ENCODE results near the gene RBL2. TPM values are rescaled to one million over a fixed set of nuclear protein-coding genes. Genes with fewer than 3 reads are reported as not detected.
A peak's percentile ranks its signal among the peaks of the same experiment; 100 is the strongest.

RBL2 gene
- total and polyA plus RNA-seq, 2 of the 13 experiments (the other 11 are each of a cell fraction or from before 2014, with no cell fraction given), result 41.2 to 60.9 TPM

DNA sequence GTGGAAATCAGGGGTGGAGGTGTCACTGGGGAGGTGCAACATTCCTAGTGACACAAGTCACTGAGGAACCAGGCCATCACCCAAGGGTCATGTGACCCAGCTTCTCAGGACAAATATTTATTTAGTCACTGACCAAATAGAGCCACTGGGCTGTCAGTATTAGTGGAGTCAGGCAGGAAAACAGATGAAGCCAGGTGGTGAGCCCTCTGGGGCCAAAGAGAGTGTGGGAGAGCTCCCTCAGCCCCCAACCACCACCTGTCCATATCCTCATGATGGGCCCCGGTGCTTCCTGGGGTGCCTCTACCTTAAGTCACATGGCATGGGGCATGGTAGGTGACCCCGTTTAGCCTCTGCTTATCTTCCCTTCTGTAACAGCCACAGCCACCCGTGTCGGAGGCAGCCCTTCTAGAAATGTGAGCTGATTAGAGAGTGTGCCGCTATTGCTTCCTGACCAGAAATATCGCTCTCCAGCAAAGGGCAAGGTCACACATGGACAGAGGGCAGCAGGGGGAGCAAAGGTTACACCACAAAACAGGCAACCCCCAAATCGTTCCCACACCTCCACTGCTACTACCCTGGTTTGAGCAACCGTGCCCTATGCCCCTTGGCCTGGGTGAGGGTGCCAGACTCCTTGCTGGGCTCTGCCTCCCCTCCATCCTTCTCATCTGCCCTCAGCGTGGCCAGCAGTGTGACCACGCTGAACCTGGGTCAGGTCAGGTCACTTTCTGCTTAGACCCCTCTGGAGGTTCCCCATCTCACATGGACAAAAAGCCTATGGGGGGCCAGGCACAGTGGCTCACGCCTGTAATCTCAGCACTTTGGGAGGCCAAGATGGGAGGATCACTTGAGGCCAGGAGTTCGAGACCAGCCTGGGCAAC is 77.4 kb downstream of the RBL2 start (continued):
- TF ChIP-seq, protein P1, sequence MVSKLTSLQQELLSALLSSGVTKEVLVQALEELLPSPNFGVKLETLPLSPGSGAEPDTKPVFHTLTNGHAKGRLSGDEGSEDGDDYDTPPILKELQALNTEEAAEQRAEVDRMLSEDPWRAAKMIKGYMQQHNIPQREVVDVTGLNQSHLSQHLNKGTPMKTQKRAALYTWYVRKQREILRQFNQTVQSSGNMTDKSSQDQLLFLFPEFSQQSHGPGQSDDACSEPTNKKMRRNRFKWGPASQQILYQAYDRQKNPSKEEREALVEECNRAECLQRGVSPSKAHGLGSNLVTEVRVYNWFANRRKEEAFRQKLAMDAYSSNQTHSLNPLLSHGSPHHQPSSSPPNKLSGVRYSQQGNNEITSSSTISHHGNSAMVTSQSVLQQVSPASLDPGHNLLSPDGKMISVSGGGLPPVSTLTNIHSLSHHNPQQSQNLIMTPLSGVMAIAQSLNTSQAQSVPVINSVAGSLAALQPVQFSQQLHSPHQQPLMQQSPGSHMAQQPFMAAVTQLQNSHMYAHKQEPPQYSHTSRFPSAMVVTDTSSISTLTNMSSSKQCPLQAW (CRISPR knock-in tag; IDR thresholded peaks at IDR 0.05), result peak; percentile 84; the same call in 1 of the 2 replicates
- TF ChIP-seq, protein P2, sequence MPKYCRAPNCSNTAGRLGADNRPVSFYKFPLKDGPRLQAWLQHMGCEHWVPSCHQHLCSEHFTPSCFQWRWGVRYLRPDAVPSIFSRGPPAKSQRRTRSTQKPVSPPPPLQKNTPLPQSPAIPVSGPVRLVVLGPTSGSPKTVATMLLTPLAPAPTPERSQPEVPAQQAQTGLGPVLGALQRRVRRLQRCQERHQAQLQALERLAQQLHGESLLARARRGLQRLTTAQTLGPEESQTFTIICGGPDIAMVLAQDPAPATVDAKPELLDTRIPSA (CRISPR knock-in tag; IDR thresholded peaks at IDR 0.05; ENCODE audit: borderline replicate concordance), result no peak; the same call in 1 of the 2 replicates
- TF ChIP-seq ZNF629 (CRISPR knock-in tag; conservative IDR thresholded peaks at IDR 0.05), result 0 out of 2 replicates have a peak, but pooled peaks have one; percentile 24
- TF ChIP-seq ZSCAN29 (CRISPR knock-in tag; conservative IDR thresholded peaks at IDR 0.05), result no peak
- no peak for TF ChIP-seq KAT7 (CRISPR knock-in tag; IDR thresholded peaks at IDR 0.05; ENCODE audit: borderline replicate concordance)
- TF ChIP-seq SMARCE1 (IDR thresholded peaks at IDR 0.05; ENCODE audit: borderline replicate concordance), result no peak
- TF ChIP-seq RFXANK (CRISPR knock-in tag; IDR thresholded peaks at IDR 0.05), result no peak
- TF ChIP-seq, protein P3, sequence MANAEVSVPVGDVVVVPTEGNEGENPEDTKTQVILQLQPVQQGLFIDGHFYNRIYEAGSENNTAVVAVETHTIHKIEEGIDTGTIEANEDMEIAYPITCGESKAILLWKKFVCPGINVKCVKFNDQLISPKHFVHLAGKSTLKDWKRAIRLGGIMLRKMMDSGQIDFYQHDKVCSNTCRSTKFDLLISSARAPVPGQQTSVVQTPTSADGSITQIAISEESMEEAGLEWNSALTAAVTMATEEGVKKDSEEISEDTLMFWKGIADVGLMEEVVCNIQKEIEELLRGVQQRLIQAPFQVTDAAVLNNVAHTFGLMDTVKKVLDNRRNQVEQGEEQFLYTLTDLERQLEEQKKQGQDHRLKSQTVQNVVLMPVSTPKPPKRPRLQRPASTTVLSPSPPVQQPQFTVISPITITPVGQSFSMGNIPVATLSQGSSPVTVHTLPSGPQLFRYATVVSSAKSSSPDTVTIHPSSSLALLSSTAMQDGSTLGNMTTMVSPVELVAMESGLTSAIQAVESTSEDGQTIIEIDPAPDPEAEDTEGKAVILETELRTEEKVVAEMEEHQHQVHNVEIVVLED (CRISPR knock-in tag; IDR thresholded peaks at IDR 0.05; ENCODE audit: borderline replicate concordance), result peak; percentile 43; the same call in 1 of the 2 replicates
- TF ChIP-seq MED13 (CRISPR knock-in tag; IDR thresholded peaks at IDR 0.05), result no peak
- peak; percentile 27; the same call in 1 of the 2 replicates for TF ChIP-seq CEBPB (IDR thresholded peaks at IDR 0.05; ENCODE audit: borderline replicate concordance, low read depth, low read length)
- TF ChIP-seq CHD4 (IDR thresholded peaks at IDR 0.05; ENCODE audit: borderline replicate concordance, low read length), result no peak; the same call in 1 of the 2 replicates
- TF ChIP-seq STAG1 (CRISPR knock-in tag; IDR thresholded peaks at IDR 0.05), result peak; percentile 48
- no peak for TF ChIP-seq CBX2 (IDR thresholded peaks at IDR 0.05; ENCODE audit: low read depth, low read length)
- no peak for TF ChIP-seq CBX2 (CRISPR knock-in tag; IDR thresholded peaks at IDR 0.05; ENCODE audit: low read depth)
- TF ChIP-seq ZNF431 (CRISPR knock-in tag; IDR thresholded peaks at IDR 0.05; ENCODE audit: borderline replicate concordance, low read depth), result no peak
- no peak for TF ChIP-seq MBD4 (IDR thresholded peaks at IDR 0.05; ENCODE audit: borderline replicate concordance, low read length)
- TF ChIP-seq, protein P4, sequence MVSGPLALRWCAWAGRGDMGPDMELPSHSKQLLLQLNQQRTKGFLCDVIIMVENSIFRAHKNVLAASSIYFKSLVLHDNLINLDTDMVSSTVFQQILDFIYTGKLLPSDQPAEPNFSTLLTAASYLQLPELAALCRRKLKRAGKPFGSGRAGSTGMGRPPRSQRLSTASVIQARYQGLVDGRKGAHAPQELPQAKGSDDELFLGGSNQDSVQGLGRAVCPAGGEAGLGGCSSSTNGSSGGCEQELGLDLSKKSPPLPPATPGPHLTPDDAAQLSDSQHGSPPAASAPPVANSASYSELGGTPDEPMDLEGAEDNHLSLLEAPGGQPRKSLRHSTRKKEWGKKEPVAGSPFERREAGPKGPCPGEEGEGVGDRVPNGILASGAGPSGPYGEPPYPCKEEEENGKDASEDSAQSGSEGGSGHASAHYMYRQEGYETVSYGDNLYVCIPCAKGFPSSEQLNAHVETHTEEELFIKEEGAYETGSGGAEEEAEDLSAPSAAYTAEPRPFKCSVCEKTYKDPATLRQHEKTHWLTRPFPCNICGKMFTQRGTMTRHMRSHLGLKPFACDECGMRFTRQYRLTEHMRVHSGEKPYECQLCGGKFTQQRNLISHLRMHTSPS (CRISPR knock-in tag; IDR thresholded peaks at IDR 0.05; ENCODE audit: low read depth), result peak; percentile 94
- TF ChIP-seq ZNF160 (CRISPR knock-in tag; IDR thresholded peaks at IDR 0.05), result no peak
- no peak for TF ChIP-seq ZNF75D (CRISPR knock-in tag; IDR thresholded peaks at IDR 0.05; ENCODE audit: borderline replicate concordance)
- TF ChIP-seq ZNF207 (IDR thresholded peaks at IDR 0.05; ENCODE audit: borderline replicate concordance), result no peak
- peak; percentile 20; the same call in 1 of the 2 replicates for TF ChIP-seq ZNF235 (CRISPR knock-in tag; IDR thresholded peaks at IDR 0.05; ENCODE audit: borderline replicate concordance)

All from HepG2 (cell line).